T47D (cell line): ENCODE measurements around the gene TMEM233.

Experiments used
- DNase-seq, 2 experiments: peaks; one replicate each; pipeline versions ENCODE4 v3.0.0 to v3.0.0-alpha.2; 2011 to 2012; ENCODE audit warnings: low read depth in 1 of 2, low spot score in 1 of 2
- JUND ChIP-seq: IDR thresholded peaks from 2 replicates; pipeline ENCODE4 v1.6.1; 2012; ENCODE audit warnings: low read depth
- in situ Hi-C: cut with HindIII; loops from 2 replicates; pipeline ENCODE4 v1.10.0; 2016; ENCODE audit warnings: low sequenced_read_pairs, low pct_unique_long_range_greater_than_20kb

Gene TMEM233

GRCh38 chr12:119593578-119594398 is at the start of gene TMEM233:
TMEM233 (plus strand) TSS chr12:119593774; CDS start chr12:119593849, 75 bp downstream.
- no peak for TF ChIP-seq JUND
- in situ Hi-C loops, result no loop called here
- DNase-seq, result no peak

- in situ Hi-C loops, result no loop called here
Observed at GRCh38 chr12:119544765-119545625, 48.6 kb upstream of the TMEM233 start.

GRCh38 chr12:119546340-119546739 is 47.2 kb upstream of the TMEM233 start:
- no peak for TF ChIP-seq JUND
- DNase-seq, result no peak
- in situ Hi-C loops, result no loop called here

More at GRCh38 chr12:119544765-119545625, 48.6 kb upstream of the TMEM233 start:
- no peak for TF ChIP-seq JUND
- peak; percentile 70 to 79 for DNase-seq

- no peak for TF ChIP-seq JUND
- DNase-seq, result no peak
- in situ Hi-C loops, result no loop called here
Observed at GRCh38 chr12:119547001-119547400, 46.6 kb upstream of the TMEM233 start.

- no peak for DNase-seq
- in situ Hi-C loops, result no loop called here
- TF ChIP-seq JUND, result no peak
Observed at GRCh38 chr12:119556854-119557253, 36.7 kb upstream of the TMEM233 start.

- TF ChIP-seq JUND, result no peak
- peak in 1 of 2 experiments; percentile 15 for DNase-seq
- in situ Hi-C loops, result no loop called here
Observed at GRCh38 chr12:119565404-119565803, 28.2 kb upstream of the TMEM233 start.

GRCh38 chr12:119570771-119571170 is 22.8 kb upstream of the TMEM233 start:
- in situ Hi-C loops, result no loop called here
- no peak for DNase-seq
- TF ChIP-seq JUND, result no peak

GRCh38 chr12:119573086-119573485 is 20.5 kb upstream of the TMEM233 start:
- TF ChIP-seq JUND, result no peak
- DNase-seq, result no peak
- in situ Hi-C loops, result no loop called here

GRCh38 chr12:119574255-119574654 is 19.3 kb upstream of the TMEM233 start:
- DNase-seq, result no peak
- TF ChIP-seq JUND, result no peak
- in situ Hi-C loops, result no loop called here

- no peak for TF ChIP-seq JUND
- in situ Hi-C loops, result no loop called here
- no peak for DNase-seq
Observed at GRCh38 chr12:119576118-119576810, 17.3 kb upstream of the TMEM233 start.

GRCh38 chr12:119576915-119577314 is 16.7 kb upstream of the TMEM233 start:
- in situ Hi-C loops, result no loop called here
- DNase-seq, result no peak
- no peak for TF ChIP-seq JUND

- DNase-seq, result no peak
- TF ChIP-seq JUND, result no peak
- in situ Hi-C loops, result no loop called here
Observed at GRCh38 chr12:119578112-119578511, 15.5 kb upstream of the TMEM233 start.
